T1000 (cell line): ENCODE data around the gene SLC25A26.

Experiments
- DNase-seq: peaks from one replicate; lab custom pipeline; 2025; ENCODE audit warnings: mixed read lengths; lab: John Stamatoyannopoulos, UW

The SLC25A26 gene

DNA sequence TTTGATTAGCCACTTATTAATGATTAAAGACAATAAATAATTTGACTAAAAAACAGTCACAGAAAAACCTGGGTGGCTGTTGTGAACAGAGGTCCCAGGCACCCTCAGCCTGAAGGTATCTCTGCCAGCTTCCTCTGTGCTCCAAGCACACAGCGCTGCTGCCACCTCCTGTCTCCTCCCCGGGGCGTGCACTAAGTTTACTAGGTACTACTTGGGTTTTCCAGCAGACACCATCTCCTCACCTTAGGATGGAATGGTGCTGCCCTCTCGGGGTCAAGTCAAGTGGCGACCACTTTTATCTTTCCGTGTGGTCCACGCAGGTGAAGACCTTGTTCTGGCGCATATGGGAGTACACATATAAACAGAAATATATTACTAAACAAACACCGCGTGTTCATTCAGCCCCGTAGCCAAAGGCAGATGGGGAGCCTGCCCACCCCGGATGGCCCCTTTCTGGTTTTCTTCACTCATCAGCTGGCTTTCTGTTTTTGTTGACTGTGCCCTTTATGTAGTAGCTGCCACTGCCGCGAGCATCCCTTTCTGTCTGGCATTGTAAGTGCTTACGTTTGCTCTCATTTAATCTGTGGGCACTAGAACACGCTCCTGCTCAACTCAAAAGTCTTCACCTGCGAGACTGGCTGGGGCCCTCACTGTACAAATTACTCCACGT lies 152.0 kb downstream of the SLC25A26 start:
- DNase-seq: no peak

DNA sequence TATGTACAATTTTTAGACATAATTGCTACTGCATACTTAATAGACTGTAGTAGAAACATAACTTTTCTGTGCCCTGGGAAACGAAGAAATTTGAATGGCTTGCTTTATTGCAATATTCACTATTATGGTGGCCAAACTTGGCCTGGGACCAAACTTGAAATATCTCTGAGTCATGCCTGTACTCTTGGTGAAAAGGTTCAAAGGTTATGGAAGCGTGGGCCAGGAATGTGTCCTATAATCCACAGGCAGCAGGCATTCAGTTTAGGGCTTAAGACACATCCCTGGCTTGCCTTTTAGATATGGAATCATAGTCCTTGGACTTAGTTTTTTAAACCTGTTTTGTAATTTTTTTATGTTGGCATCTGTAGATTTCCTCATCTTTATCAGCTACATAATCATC lies 155.8 kb downstream of the SLC25A26 start:
- DNase-seq: no peak

DNA sequence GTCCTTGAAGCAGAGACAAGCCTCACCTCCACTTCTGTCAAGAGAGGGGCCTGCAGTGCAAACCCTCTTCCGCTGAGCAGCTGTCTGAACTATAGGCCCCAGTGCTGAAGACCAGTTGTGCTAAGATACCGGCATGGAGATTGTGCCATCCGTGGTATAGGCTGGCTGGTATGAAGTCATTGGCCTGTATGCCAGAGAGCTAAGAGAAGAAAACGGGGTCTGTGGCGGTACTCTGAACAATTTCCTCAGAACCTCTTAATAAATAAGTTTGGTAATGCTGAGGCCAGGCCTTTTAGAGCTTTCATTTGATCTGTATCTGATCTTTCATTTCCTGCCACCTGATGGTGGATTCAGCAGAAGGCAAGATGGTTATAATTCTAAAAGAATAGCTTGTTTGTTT lies 157.0 kb downstream of the SLC25A26 start:
- DNase-seq: no peak

DNA sequence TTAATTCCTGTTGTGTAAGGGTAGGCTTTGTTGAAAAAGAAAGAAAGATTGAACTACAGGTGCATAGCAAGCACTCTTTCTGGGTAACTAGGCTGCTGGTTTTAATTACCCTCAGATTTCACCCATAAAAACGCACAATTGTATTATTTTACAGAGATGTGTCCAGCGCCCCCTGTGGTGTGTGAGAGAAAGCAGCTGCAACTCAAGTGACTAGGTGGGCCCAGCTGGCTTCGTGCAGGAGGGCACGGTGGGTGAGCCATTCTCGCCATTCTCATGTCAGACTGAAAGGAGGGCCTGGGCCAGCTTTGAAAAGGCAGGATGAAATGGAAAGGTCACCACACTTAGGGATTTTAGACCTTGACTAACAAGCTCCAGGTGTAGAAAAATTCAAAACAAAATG lies 157.5 kb downstream of the SLC25A26 start:
- no peak for DNase-seq

DNA sequence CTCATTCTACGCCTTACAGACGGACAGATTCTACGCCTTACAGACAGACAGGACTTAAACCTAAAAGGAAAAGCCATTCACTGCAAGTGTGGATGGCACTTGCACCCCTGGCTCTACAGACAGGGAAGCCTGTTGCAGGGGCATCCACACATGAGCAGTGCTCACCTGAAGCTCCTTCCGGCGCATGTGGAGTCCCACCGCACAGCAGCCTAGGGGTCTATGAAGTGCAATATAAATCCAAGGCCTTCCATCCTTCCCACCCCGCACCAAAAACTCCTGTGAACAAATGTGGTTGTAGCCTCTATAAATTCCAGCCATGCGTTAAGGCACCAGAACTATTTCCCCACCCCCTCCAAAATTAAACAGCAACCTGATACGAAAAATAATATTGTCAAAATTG lies 158.8 kb downstream of the SLC25A26 start:
- DNase-seq: no peak

DNA sequence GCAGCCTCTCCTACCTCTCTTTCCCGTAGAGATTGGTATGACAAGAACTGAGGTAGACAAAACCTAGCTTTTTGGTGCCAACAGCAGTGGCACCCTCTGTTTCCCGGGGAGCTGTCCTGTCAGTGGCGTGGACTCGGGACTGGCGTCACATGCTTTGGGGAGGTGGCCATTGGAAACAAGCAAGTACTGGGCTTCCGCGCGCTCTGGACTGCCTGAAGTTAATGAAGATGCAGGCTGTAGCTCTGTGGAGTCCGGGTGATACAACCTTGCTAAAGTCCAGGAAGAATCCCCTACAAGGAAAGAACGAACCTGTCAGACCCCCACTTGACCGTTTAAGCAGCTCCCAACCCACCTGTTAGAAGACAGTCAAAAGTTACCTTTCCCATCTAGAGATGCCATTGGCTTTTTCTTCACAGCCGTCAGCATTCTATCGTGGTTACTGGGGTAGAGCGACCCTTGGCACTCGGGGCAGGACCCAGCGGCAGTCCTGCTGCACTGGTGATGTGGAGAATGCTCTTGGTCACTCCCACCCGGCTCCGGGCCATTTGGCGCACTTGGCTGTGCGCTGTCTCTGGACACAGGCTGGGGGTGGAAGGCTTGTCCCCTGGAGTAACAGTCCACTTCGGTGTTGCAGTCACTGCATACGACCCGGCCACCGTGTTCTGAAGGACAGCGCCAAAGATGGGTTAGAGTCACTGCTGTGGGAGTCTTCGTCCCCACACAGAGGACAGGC lies 159.6 kb downstream of the SLC25A26 start:
- no peak for DNase-seq

DNA sequence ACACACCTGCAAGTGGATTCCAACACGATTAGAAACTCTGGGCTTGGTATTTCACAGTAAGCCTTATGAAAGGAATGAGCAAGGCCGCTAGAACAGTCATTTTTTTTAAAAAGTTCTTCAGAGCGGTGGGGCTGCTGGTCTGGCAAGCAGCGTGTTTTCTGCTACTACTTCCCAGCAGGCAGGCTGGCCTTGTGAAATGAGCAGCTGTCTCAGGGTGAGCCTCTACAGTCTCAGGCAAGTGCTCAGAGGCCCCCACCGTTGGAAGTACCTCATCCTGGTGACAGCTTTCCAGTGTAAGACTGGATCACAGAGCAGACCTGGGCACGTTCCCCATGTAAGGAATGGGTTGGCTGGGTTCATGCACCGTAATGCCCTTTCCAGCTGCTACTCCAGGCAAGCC lies 160.8 kb downstream of the SLC25A26 start:
- no peak for DNase-seq

DNA sequence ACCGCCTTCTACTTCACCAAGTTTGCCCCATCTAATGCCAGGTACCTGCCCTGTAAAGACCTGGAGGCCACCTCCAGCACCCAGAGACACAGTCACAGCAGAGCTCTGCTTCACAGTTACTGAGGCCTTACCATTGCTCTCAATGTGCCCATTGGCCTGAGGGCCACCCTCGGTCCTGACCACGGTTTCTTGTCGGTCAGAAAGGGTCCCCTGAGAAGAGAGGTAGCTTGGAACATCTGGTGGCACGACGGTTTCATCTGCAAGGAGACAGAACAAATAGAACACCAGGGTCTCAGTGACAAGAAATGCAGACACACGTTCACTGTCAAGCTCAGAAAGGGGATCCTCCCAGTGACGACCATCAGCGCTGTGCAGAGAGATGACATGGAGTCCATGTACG lies 161.3 kb downstream of the SLC25A26 start:
- no peak for DNase-seq

DNA sequence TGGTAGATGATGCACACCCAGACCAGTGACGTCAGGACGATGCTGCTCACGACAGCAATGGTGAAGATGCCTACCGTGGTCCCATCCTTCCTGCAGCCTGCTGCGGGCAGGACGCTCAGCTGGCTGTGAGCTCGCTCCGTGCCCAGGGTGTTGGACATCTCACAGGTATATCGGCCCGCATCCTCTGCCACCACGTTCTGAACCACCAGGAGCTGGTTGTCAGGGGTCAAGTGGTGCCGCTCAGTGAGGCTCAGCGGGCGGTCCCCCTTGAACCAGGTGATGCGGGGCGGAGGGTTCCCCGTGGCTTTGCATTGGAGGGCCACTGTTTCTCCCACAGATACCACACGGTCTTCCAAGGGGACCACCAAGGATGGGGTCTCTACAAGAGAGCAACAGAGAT lies 162.2 kb downstream of the SLC25A26 start:
- no peak for DNase-seq

DNA sequence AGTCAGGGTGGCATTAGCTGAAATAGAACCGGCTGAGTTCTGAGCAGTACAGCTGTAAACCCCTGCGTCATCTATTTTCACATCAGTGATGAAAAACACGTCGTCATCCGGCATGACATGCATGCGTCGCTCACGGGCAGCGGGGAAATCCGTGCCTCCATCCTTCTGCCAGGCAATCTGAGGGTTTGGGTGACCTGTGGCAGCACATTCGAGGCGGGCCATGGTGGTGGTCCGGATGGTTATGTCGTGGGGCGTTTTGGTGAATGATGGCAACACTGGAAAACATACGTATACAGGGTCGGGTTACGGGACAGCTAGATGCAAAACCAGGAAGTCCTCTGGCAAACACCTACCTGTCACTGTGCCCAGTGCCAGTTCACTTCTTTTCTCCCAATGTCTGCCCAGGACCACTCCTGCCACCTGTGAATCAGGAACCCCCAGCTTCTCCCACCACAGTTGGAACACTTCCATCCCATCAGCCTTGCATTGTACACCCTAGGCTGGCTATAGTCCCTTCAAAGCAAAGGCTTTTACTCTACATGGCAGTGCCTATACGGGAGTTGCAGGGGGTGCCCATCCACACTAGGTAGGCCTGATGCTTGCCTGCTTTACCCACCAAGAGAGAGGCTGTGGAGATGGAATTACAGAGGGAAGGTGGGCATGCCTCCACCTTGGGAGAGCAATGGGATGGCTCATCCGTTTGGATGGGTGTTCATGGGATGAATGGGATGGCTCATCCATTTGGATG lies 163.4 kb downstream of the SLC25A26 start:
- no peak for DNase-seq

DNA sequence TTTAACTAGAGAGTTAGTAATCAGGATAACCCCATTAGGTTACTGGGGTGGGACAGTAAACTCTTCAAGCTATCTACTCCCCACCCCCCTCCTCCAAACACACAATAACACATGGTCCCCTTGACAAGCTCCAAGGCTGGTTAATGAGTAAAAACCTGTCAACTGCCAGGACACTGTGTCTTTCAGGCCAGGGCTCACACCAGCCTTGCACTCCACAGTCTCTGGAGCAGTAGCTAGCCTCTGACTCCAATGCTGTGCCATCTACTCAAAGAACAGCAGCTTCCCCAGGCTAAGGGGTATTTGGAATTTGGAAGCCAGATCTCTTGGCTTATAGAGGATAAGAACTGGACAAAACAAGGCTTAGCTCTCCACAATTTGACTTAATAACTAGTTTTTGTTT lies 164.3 kb downstream of the SLC25A26 start:
- DNase-seq: no peak

DNA sequence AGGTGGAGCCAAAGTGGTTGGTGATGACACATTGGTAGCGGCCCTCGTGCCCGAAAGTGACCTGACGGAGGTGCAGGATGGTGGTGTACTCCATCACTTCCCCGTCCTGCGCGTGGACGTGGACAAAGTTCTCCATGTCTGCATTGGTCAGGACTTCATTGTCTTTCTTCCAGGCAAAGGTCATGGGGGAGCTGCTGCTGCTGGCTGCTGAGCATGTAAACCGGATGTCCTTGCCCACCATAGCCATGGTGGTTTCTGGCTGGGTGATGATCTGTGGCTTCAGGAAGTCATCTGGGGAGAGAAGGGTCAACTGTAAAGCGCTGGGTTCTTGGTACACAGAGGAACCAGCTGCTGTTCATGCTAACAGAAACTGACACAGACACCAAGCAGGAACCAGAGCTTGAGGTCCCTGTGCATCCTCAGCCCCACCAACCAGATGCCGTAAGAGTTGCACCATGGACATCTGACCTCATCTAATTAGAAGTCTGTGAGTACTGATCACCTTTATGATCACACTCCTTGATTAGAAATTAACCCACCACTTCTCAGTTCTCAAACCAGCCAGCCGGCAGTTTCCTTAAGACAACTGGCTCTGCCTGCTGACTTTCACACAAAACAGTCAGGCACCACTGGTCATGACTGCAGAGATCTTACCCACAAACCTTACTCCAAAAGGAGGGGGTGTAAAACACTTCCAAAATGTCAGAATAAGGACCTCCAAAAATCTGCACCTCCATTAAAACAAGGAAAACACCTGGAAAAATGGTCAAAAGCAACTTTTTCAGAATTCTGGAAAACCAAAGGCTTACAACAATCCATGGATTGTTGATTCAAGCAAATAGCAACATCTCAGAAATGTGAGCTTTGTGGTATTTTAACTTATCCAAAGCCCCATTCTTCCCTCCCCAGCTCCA lies 165.5 kb downstream of the SLC25A26 start:
- no peak for DNase-seq

DNA sequence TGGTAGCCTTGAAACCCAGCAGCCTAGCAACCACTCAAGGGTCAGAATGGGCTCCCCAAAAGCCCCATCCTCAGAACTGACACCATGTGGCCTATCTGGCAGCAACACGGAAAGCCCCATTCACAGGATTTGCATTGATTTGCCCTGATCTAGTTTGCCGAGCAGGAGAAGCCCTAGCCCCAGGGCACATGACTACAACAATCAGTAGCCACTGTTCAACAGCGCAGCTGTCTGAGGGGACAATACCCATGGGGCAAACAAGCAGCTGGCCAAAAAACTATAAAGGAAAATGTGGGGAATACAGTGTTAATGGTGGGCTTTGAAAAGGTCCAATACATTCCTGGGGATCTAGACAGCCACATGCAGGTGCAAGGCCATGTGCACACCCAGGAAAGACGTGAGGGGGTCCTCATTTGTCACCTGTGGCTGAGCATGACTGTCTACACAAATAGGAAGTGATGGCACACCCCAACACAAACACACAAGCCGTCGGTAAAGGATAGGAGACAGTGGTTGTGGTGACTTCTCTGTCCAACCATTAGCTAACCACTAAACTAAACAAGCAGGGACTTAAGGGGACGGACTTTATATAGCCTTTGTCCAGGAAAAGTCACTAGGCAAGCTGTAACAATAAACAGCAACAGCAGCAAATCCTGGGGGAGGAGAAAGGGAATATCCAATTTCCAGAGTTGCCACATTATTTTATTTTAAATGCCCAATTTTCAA lies 166.3 kb downstream of the SLC25A26 start:
- peak; percentile 31 for DNase-seq

DNA sequence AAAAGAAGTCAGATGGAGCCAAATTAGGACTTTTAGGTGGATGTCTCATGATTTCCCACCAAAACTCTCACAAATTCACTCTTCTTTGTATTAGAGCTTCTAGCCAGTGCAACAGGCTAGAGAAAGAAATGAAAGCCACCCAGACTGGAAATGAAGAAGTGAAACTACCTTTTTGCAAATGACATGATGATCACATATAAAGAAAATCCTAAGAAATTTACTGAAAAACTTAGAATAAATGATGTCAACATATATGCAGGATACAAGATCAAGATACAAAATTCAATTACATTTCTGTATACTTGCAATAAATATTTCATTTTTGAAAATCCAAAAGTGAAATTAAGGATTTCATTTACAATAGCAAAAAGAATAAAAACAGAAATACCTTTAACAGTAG lies 169.2 kb downstream of the SLC25A26 start:
- no peak for DNase-seq

DNA sequence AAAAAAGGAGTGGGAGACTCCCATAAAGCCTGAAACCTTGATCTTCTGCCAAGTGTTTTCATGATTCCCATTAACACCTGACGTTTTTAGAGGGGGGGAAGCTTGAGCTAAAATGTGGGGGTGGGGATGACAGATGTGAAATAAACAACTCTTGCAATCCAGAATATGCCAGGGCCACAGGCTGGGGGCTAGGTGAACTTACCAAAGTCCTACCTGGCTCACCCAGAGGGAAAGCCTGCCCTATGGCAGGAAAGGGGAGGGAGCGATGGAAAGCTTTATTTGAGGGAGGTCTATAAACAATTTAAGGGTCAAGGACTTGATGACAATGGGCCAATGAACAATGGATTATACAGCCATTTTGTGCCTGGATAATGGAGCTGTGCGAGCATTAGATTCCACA lies 171.7 kb downstream of the SLC25A26 start:
- DNase-seq: no peak

DNA sequence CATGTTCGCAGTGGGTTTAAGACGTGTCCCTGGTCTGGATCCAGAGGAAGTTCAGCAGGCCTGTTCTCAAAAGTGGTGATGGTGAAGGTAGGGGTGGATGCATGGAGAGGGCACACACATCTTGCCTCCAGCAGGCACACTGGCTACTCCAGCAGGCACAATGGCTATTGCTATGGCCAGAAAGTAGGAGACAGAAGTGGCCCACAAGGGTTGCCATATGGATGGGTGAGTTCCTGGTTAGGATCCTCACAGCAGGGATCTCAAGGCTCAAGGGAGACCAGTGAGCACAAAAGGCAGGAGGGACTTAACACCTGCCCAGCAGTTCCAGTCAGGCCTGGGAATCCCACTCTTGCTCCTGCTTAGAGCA lies 172.1 kb downstream of the SLC25A26 start:
- no peak for DNase-seq

DNA sequence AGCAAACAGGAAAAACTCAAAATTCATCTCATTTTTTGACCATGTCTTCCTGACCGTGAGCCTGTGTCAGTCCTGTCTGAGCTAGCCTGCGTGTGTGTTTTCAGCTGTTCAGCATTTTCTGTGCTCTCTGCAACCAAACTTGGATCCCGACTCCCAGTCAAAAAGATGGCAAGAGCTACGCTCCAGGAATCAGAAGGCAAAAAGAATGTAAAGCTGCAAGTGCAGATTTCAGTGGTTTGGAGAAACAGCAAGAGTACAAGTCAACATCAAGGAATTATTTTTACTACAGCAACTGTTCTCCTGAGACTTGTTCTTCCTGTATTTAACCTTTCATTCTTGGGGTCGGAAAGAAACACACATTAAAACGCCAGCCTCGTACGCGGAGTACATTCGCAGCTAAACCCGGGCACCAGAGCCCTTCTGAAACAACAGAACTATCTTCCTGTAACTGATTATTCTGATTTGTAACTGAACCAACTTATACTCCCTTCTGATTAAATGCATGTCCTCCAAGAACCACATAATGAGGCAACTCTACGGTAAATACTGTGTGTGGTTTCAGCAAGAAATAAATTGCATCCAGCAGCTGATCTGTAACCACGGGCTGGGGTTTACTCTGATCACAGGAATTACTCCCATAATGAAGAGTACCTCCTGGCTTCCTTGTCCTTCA lies 172.7 kb downstream of the SLC25A26 start:
- no peak for DNase-seq

DNA sequence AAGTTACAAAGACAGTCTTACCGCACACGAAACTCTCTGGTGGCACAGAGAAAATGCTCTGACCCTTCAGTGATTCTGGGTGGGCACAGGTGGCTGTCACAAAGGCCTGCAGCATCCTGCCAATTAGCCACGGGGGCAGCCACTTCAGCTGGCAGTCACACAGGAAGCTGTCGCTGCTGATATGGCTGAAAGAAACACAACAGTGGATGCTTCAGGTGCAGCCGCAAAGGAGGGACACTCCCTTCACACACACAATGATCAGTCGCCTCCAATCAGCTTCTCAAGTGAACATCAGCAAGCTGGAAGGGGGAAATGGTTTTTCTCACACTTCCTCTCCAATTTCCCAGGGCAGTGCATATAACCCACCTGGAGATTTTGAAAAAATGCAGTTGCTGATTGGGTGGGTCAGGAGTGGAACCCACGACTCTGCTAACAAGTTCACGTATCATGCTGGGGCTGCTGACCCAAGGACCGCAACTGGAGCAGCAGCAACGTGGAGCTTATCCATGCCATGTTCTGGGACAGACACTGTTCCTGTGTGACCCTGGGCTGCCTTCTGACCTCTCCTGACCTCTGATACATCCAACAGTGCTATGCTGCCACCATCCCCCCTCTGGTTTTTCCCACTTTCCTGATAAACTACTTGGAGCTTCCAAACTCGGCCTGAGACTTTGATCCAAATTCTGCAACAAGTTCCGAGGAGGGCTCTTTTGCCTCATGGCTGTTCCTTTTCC lies 173.4 kb downstream of the SLC25A26 start:
- no peak for DNase-seq

DNA sequence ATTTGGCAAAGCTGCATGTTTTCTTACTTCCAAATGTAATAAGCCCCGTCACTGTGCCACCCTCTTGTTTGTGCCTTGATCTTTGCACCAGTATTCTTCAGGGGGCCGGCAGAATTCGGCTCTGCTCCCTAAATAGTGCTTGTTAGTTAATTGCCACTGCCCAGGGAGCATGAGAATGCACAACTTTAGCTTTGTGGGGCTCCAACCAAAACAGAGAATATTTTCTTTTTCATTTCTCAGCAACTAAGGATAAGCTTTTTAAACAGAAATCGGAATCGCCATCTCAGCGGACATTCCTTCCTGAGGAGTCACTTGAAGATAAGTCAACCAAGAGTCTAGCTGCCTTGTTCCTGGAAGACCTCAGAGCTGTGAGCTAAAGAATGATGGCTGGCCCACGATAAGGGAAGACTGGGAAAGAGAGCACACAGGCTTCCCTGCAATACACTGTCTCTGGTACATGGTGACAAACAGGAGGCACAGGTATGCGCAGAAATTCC lies 174.0 kb downstream of the SLC25A26 start:
- DNase-seq: no peak

DNA sequence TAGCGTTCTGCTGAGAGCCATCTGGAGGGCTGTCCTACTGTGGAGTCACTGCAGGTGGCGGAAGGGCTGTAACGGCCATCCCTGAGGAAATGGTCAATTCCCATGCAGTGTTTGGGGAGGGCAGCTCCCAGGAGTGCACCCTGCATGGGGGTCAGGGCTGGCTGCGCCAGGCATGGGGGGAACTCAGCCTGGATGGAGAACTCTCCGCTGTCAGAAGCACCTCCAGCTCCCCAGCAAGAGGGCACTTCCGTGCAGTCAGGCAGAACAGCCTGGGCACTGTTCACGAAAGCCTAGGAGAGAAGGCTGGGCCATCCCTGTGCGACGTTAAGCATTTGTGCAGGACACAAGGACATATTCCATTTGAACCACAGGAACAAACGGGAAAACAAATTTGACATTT lies 174.8 kb downstream of the SLC25A26 start:
- no peak for DNase-seq
